Heart right ventricle (tissue), 16 donors: ENCODE results near the gene TIMM44. TPM values are rescaled to one million over a fixed set of nuclear protein-coding genes. Genes with fewer than 3 reads are reported as not detected.

Experiments used
- ATAC-seq, 8 donors: fragments of 200-7000 bp; cut with Tn5 transposase; one replicate each; pipeline ENCODE4 v1.9.1; 2020; ENCODE audit warnings: mild to moderate bottlenecking in 8 of 8, moderate library complexity in 8 of 8, moderate number of reproducible peaks in 1 of 8
- DNase-seq, 2 donors: peaks; one replicate each; pipeline ENCODE4 v3.0.0-alpha.2; 2020
- H3K27ac ChIP-seq, 10 donors: fragments of 200-600 bp; sonication (generic) in 2 of 10; one replicate each; pipeline versions ENCODE4 v1.5.0 to v1.8.0; 2020 to 2022; ENCODE audit warnings: mild to moderate bottlenecking in 3 of 10
- H3K27me3 ChIP-seq, 7 donors: fragments of 200-600 bp; one replicate each; pipeline ENCODE4 v1.8.0; 2021 to 2022; ENCODE audit warnings: mild to moderate bottlenecking in 2 of 7
- H3K36me3 ChIP-seq, 9 donors: fragments of 200-600 bp; sonication (generic) in 1 of 9; one replicate each; pipeline versions ENCODE4 v1.5.0 to v1.8.0; 2020 to 2022; ENCODE audit warnings: mild to moderate bottlenecking in 2 of 9
- H3K4me1 ChIP-seq, 9 donors: fragments of 200-600 bp; sonication (generic) in 1 of 9; one replicate each; pipeline versions ENCODE4 v1.5.0 to v1.8.0; 2020 to 2022; ENCODE audit warnings: mild to moderate bottlenecking in 4 of 9
- H3K4me3 ChIP-seq, 10 donors: fragments of 200-600 bp; sonication (generic) in 2 of 10; one replicate each; pipeline versions ENCODE4 v1.5.0 to v1.8.0; 2020 to 2022; ENCODE audit warnings: mild to moderate bottlenecking in 7 of 10, moderate library complexity in 2 of 10
- H3K9me3 ChIP-seq, 11 donors: fragments of 200-600 bp in 10 of 11; sonication (generic) in 2 of 11; one replicate each; pipeline versions ENCODE4 v1.5.0 to v1.8.0; 2013 to 2022; ENCODE audit warnings: mild to moderate bottlenecking in 2 of 11, control low read depth in 1 of 11, moderate library complexity in 1 of 11
- CTCF ChIP-seq, 9 donors: fragments of 200-600 bp; sonication (generic) in 2 of 9; IDR thresholded peaks; one replicate each; pipeline versions ENCODE4 v1.5.0 to v1.8.0; 2021 to 2022; ENCODE audit warnings: antibody characterized with exemption in 9 of 9, mild to moderate bottlenecking in 5 of 9, moderate library complexity in 1 of 9
- WGBS, 2 donors: extraction: QIAGEN DNeasy Blood & Tissue Kit; methylation state at CpG; one replicate each; pipeline ENCODE4 v1.1.7; 2013; ENCODE audit warnings: inconsistent platforms in 1 of 2; 5-methylcytosine and 5-hydroxymethylcytosine counted together
- intact Hi-C, 10 donors: fragments of 100-400 bp; cut with DNase I; formaldehyde crosslinking; loops; one replicate each; pipeline versions ENCODE4 v1.11.1 to v1.14.2; 2022
- polyA plus RNA-seq, 2 donors: library from polyadenylated mRNA; stranded (reverse); fragments of 200-250 nt; gene quantifications; one replicate each; pipeline ENCODE4 v1.2.3, GENCODE V29; 2013
- total RNA-seq, 10 donors: library from RNA; stranded (reverse); fragmentation: NEBNext Ultra II Directional in 3 of 10; extraction: Animal tissue kit (Norgen Biotek cat#: 25700) in 3 of 10; gene quantifications; one replicate each; pipeline versions ENCODE4 v1.2.1 to v1.2.4, GENCODE V29; 2021 to 2023
- donor health status: Arrhythmogenic right ventricular cardiomyopathy.
- donor health status: ischemic (EF 13 %, LVEDD 7.1; RV severe dilation, severe dysfunction).
- donor health status: healthy with polysubstance abuse.
- donor health status: DM: no; HTN: yes; CAD: no.
- donor health status: DM: no; HTN: no; CAD: no.
- donor health status: ischemic (EF 25% LVEDD 6.9; RV normal size, moderate dysfunction).
- donor health status: ischemic (EF 25% LVEDD 5.7; RV mildly dilated, moderate dysfunction).
- donor health status: healthy.
- donor health status: DM: yes; HTN: yes; CAD: no.
- donor health status: Ischemic cardiomyopathy.
- donor health status: ischemic (EF 35%, LVEDD 5.7; RV mildly dilated, moderate dysfunction).
- donor health status: nonischemic (EF 11% LVEDD 7.7; RV severe dilation, severe dysfunction).
- donor health status: DM: yes; HTN: yes; CAD: no.
- donor health status: PGD.
- donor health status: ischemic (EF 29% LVEDD 5.4; RV normal size, mild dysfunction).
- donor health status: nonischemic (EF 23%, LVEDD 6.1; RV moderate dilation, normal function).

The TIMM44 gene
- total and polyA plus RNA-seq, 12 donors: 54.9 to 188 (median 73.1) TPM

- Histone ChIP-seq H3K4me1 (peaks cover 14 to 60% (median 40%) of the 10 kb centered on the region in 9 donors), H3K36me3 (peaks cover 3 to 57% (median 29%) of the 10 kb centered on the region in 9 donors), H3K9me3 (no peaks in the 10 kb centered on the region), H3K27ac (no peak overlapping the region), H3K4me3 (no peak overlapping the region), H3K27me3 (peaks cover 0 to 8% (median 0%) of the 10 kb centered on the region in 7 donors)
- TF ChIP-seq CTCF (IDR thresholded peaks at IDR 0.05): no peak
- ATAC-seq: no peak
- no peak for DNase-seq
- intact Hi-C loops: no loop called here
- 94% methylated on average over 11 of the region's 11 CpGs for WGBS, 2 donors
These were observed 35.9 kb downstream of the TIMM44 start for GRCh38 chr19:7907544-7907943.

DNA sequence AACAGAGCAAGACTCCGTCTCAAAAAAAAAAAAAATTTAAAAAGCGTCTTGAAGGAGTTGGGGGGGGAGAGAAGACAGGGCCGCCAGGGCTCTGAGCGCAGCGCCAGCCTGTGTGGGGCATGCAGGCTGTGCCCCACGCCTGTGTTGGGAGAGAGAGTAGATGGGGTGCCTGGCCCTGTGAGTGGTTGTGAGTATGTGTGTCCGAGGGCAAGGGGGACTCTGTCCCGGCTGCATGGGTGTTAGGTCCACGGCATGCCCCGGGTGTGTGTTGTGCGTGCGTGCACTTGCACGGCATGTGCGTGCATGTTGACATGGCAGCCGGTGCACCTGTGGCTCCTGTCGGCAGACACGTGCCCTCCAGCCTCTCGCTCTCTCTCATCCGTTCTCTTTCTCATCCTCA is 36.3 kb downstream of the TIMM44 start:
- WGBS, 2 donors: 93 to 96% methylated on average over 19 of the region's 19 CpGs
- H3K4me1 ChIP-seq: peaks cover 14 to 62% (median 41%) of the 10 kb centered on the region in 9 donors
- H3K9me3 ChIP-seq: no peaks in the 10 kb centered on the region

DNA sequence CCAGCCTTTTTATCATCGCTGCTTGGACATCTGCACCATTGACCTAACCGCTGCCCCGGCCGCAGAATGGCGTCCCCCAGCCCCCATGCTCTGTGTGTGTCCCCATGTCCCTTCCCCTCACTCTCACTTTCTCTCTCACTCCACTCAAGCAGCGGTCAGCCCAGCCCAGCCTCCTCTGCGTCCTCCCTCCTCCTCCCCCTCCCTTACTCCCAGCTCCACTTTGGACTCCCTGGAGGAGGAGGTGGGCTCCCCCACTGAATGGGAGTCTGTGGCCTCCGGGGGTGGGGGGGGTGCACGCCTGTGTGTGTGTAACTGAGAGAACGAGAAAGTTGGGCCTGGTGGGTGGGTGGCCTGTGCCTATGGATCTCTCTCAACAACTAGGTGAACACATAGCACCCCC is 37.6 kb downstream of the TIMM44 start:
- Histone ChIP-seq H3K4me3 (no peak overlapping the region), H3K4me1 (peaks cover 14 to 62% (median 41%) of the 10 kb centered on the region in 9 donors), H3K36me3 (peaks cover 0 to 40% (median 12%) of the 10 kb centered on the region in 9 donors), H3K9me3 (no peaks in the 10 kb centered on the region), H3K27ac (no peak overlapping the region), H3K27me3 (no peaks in the 10 kb centered on the region)
- no peak for DNase-seq
- no peak for TF ChIP-seq CTCF (IDR thresholded peaks at IDR 0.05)
- no peak for ATAC-seq
- intact Hi-C loops: no loop called here
- WGBS, 2 donors: 83 to 88% methylated on average over 10 of the region's 10 CpGs

More for the DNA sequence above, 36.3 kb downstream of the TIMM44 start:
- H3K4me3 ChIP-seq: no peak overlapping the region
- H3K27me3 ChIP-seq: peaks cover 0 to 8% (median 0%) of the 10 kb centered on the region in 7 donors
- peaks cover 0 to 53% (median 25%) of the 10 kb centered on the region in 9 donors for H3K36me3 ChIP-seq
- H3K27ac ChIP-seq: no peak overlapping the region
- intact Hi-C loops: no loop called here
- DNase-seq (no peak), ATAC-seq (no peak)
- TF ChIP-seq CTCF (IDR thresholded peaks at IDR 0.05): no peak

DNA sequence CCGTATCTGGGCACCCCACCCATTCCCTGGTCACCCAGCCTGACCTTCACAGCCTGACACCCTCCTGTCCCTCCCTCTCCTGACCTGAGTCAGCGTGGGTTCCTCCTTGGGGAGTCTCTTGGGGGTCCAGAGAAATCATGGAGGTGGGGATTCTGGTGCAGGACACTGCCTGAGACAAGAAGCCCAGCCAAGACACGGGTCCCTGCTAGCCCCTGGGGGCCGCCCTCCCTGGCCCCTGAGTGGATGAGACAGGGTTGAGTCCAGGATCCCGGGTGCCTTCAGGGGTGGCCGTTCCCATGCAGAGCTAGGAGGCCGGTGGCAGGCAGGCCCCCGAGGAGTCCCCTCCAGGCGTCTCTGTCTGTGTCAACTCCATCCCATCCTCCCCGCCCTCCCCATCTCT is 38.2 kb downstream of the TIMM44 start:
- peaks cover 0 to 4% (median 0%) of the 10 kb centered on the region in 7 donors for H3K27me3 ChIP-seq
- no peak for DNase-seq
- H3K9me3 ChIP-seq: no peaks in the 10 kb centered on the region
- peak overlapping the region in 8 of 10 donors; percentile 82 to 96 (median 88) for H3K4me3 ChIP-seq
- TF ChIP-seq CTCF (IDR thresholded peaks at IDR 0.05): no peak
- H3K27ac ChIP-seq: no peak overlapping the region
- 69 to 70% methylated on average over 10 of the region's 10 CpGs for WGBS, 2 donors
- intact Hi-C loops: no loop called here
- H3K4me1 ChIP-seq: peaks cover 14 to 62% (median 41%) of the 10 kb centered on the region in 9 donors
- ATAC-seq: no peak
- peaks cover 0 to 34% (median 6%) of the 10 kb centered on the region in 9 donors for H3K36me3 ChIP-seq
